ENCODE data around the gene CACNA1C.

Gene CACNA1C

GRCh38 chr12:2187195-2187945 is 134.6 kb downstream of the CACNA1C start:
- TF ChIP-seq, protein P1, sequence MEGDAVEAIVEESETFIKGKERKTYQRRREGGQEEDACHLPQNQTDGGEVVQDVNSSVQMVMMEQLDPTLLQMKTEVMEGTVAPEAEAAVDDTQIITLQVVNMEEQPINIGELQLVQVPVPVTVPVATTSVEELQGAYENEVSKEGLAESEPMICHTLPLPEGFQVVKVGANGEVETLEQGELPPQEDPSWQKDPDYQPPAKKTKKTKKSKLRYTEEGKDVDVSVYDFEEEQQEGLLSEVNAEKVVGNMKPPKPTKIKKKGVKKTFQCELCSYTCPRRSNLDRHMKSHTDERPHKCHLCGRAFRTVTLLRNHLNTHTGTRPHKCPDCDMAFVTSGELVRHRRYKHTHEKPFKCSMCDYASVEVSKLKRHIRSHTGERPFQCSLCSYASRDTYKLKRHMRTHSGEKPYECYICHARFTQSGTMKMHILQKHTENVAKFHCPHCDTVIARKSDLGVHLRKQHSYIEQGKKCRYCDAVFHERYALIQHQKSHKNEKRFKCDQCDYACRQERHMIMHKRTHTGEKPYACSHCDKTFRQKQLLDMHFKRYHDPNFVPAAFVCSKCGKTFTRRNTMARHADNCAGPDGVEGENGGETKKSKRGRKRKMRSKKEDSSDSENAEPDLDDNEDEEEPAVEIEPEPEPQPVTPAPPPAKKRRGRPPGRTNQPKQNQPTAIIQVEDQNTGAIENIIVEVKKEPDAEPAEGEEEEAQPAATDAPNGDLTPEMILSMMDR (conservative IDR thresholded peaks at IDR 0.05) = no peak
- no peak overlapping the region for H3K27ac ChIP-seq

GRCh38 chr12:2190085-2190484 is 137.3 kb downstream of the CACNA1C start:
- TF ChIP-seq, protein P1 (conservative IDR thresholded peaks at IDR 0.05) = no peak
- no peak overlapping the region for H3K27ac ChIP-seq

DNA sequence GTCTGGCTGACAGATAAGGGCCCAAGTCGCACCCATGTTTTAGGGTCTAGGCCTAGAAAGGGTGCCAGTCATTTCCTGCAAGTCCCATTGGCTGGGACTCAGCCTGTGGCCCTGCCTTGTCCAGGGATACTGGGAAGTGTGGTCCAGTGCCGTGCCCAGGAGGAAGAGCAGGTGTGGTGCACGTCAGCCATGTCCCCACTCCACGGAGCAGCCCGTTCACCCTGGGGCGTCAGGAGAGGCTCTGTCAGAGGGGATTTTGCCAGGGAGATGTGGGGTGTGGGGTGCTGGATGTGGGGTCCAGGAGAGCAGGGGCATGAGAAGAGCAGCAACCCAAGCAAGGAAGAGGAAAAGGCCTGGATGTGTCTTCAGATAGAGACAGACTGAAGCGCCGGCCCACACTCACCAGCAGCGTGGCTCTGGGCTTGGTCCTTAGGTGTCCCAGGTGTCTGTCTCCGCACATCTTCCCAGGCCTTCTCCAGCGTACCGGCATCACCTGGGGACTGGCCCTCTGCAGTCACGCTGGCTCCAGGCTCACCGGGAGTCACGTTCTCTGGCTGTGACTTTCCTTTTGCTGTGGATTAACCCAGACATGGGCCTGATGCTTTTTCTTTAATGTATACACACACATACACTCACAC is 138.2 kb downstream of the CACNA1C start:
- no peak overlapping the region for H3K27ac ChIP-seq
- TF ChIP-seq, protein P1 (conservative IDR thresholded peaks at IDR 0.05) = no peak

DNA sequence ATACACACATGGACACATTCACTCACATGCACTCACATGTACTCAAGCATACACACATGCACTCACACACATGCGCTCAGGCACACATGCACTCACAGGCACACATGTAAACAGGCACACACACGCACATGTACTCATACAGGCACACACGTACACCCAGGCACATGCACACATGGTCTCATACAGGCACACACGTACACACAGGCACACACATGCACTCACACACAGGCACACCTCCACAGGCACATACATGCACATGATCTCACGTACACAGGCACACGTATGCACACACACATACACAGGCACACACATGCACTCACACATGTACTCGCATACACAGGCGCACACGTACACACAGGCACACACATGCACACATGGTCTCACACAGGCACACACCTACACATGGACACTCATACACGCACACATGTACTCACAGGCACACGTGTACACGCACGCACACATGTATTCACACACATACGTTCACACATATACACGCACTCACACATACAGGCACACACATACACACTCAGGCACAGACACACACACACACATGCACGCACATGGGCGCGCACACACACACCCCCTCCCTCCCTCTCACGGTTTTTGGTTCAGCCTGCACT is 138.9 kb downstream of the CACNA1C start:
- TF ChIP-seq, protein P1 (conservative IDR thresholded peaks at IDR 0.05) = no peak
- no peak overlapping the region; the same call in 1 of the 2 replicates for H3K27ac ChIP-seq

DNA sequence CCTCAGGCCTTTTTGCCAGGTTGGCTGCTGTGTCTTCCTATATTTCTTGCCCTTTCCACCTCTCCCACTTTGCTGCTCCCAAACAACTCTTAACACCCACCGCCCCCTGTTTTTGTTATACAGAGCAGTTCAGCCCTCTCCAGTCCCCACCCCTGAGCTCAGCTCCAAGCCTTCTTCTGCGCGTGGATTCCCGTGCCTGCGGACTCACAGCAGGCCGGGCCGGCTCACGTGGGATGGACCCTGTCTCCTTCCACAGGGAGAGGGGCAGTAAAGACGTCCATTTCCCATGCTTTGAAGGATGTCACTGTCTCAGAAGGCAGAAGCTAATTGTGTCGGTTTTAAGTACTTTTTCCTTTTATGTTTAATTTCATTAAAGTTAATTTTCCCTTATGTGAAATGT is 139.4 kb downstream of the CACNA1C start:
- TF ChIP-seq, protein P1 (conservative IDR thresholded peaks at IDR 0.05) = no peak
- H3K27ac ChIP-seq = peak overlapping the region; percentile 93; the same call in 1 of the 2 replicates

- H3K27ac ChIP-seq = peak overlapping the region; percentile 93
- TF ChIP-seq, protein P1 (conservative IDR thresholded peaks at IDR 0.05) = no peak
Measured at GRCh38 chr12:2194060-2194459, 141.3 kb downstream of the CACNA1C start.

GRCh38 chr12:2194571-2194970 is 141.8 kb downstream of the CACNA1C start:
- H3K27ac ChIP-seq = peak overlapping the region; percentile 93
- TF ChIP-seq, protein P1 (conservative IDR thresholded peaks at IDR 0.05) = no peak
